ENCODE measurements around the gene RUVBL2.
"Not testable (repeated sequence)": the region's sequence is repeated elsewhere in the genome, so short reads cannot be mapped to it uniquely, and the experiment has no call there.

RUVBL2 gene

GRCh38 chr19:49017666-49018351 lies 24.1 kb downstream of the RUVBL2 start:
- peak overlapping the region; percentile 39 for H3K4me3 ChIP-seq (ENCODE audit: control insufficient read depth, low read depth, low read length)
- no peak for DNase-seq (ENCODE audit: low read depth)
- peak; percentile 67 for TF ChIP-seq CTCF (IDR thresholded peaks at IDR 0.05; ENCODE audit: control insufficient read depth, insufficient read depth, low read depth, low read length, missing control alignments)

- H3K4me3 ChIP-seq (ENCODE audit: control insufficient read depth, low read depth, low read length), result peak overlapping the region; percentile 39
- not testable (repeated sequence) for DNase-seq (ENCODE audit: low read depth)
Observed at GRCh38 chr19:49018388-49019241, 24.9 kb downstream of the RUVBL2 start.

GRCh38 chr19:49019242-49019932 lies 25.7 kb downstream of the RUVBL2 start:
- TF ChIP-seq CTCF (IDR thresholded peaks at IDR 0.05; ENCODE audit: control insufficient read depth, insufficient read depth, low read depth, low read length, missing control alignments), result no peak
- DNase-seq (ENCODE audit: low read depth), result no peak
- H3K4me3 ChIP-seq (ENCODE audit: control insufficient read depth, low read depth, low read length), result peak overlapping the region; percentile 39

GRCh38 chr19:49020342-49020741 lies 26.7 kb downstream of the RUVBL2 start:
- no peak overlapping the region for H3K4me3 ChIP-seq (ENCODE audit: control insufficient read depth, low read depth, low read length)
- no peak for DNase-seq (ENCODE audit: low read depth)
- no peak for TF ChIP-seq CTCF (IDR thresholded peaks at IDR 0.05; ENCODE audit: control insufficient read depth, insufficient read depth, low read depth, low read length, missing control alignments)

GRCh38 chr19:49020931-49021895 lies 27.5 kb downstream of the RUVBL2 start:
- no peak for TF ChIP-seq CTCF (IDR thresholded peaks at IDR 0.05; ENCODE audit: control insufficient read depth, insufficient read depth, low read depth, low read length, missing control alignments)
- no peak overlapping the region for H3K4me3 ChIP-seq (ENCODE audit: control insufficient read depth, low read depth, low read length)
- no peak for DNase-seq (ENCODE audit: low read depth)

- TF ChIP-seq CTCF (IDR thresholded peaks at IDR 0.05; ENCODE audit: control insufficient read depth, insufficient read depth, low read depth, low read length, missing control alignments), result no peak
- DNase-seq (ENCODE audit: low read depth), result no peak
Observed at GRCh38 chr19:49022116-49022515, 28.4 kb downstream of the RUVBL2 start.

GRCh38 chr19:49024233-49024632 lies 30.5 kb downstream of the RUVBL2 start, which contains the start of gene CGB3:
Gene CGB3 (minus strand): TSS chr19:49024333. CDS start chr19:49023971, 362 bp downstream.
- not testable (repeated sequence) for H3K4me3 ChIP-seq (ENCODE audit: control insufficient read depth, low read depth, low read length); DNase-seq (ENCODE audit: low read depth)

More at GRCh38 chr19:49022116-49022515, 28.4 kb downstream of the RUVBL2 start:
- no peak overlapping the region for H3K4me3 ChIP-seq (ENCODE audit: control insufficient read depth, low read depth, low read length)

- not testable (repeated sequence) for H3K4me3 ChIP-seq (ENCODE audit: control insufficient read depth, low read depth, low read length); DNase-seq (ENCODE audit: low read depth)
Observed at GRCh38 chr19:49025088-49025487, 31.4 kb downstream of the RUVBL2 start.

GRCh38 chr19:49025599-49025998 lies 31.9 kb downstream of the RUVBL2 start:
- DNase-seq (ENCODE audit: low read depth), result not testable (repeated sequence)

GRCh38 chr19:49028686-49029085 lies 35.0 kb downstream of the RUVBL2 start:
- DNase-seq (ENCODE audit: low read depth); H3K4me3 ChIP-seq (ENCODE audit: control insufficient read depth, low read depth, low read length): not testable (repeated sequence)

More at GRCh38 chr19:49025599-49025998, 31.9 kb downstream of the RUVBL2 start:
- not testable (repeated sequence) for H3K4me3 ChIP-seq (ENCODE audit: control insufficient read depth, low read depth, low read length)

All from AG09309 (cell line).